ENCODE results near the gene CNKSR3.
A peak's percentile ranks its signal among the peaks of the same experiment; 100 is the strongest.

DNA sequence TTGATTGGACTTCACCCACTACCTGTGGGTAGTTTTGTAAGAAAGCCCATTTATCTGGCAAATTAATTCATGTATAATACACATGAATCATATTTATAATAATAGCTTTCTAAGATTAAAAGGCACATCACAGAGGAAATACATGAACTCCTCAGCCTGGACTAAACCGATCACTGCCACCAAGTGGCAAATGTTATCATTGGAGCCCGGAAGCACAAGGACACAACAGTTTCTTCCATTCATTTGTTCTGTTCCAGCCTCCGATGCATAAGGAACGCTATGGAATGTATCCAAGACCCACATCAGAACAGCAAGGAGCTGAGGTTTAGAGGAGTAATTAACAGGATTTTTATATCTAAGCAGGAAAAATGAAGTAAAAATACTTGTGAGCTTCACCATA, 139.9 kb downstream of the CNKSR3 start:
- TF ChIP-seq, protein P1, sequence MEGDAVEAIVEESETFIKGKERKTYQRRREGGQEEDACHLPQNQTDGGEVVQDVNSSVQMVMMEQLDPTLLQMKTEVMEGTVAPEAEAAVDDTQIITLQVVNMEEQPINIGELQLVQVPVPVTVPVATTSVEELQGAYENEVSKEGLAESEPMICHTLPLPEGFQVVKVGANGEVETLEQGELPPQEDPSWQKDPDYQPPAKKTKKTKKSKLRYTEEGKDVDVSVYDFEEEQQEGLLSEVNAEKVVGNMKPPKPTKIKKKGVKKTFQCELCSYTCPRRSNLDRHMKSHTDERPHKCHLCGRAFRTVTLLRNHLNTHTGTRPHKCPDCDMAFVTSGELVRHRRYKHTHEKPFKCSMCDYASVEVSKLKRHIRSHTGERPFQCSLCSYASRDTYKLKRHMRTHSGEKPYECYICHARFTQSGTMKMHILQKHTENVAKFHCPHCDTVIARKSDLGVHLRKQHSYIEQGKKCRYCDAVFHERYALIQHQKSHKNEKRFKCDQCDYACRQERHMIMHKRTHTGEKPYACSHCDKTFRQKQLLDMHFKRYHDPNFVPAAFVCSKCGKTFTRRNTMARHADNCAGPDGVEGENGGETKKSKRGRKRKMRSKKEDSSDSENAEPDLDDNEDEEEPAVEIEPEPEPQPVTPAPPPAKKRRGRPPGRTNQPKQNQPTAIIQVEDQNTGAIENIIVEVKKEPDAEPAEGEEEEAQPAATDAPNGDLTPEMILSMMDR (IDR thresholded peaks at IDR 0.05): peak; percentile 55
- TF ChIP-seq EZH2 (IDR thresholded peaks at IDR 0.05): no peak
